Stimulated activated CD4-positive, alpha-beta T cell treated with anti-CD3 and anti-CD28 coated beads, TNF-alpha, amount 100 ng/mL, for 4 hours (primary cell): Measurements from ENCODE around the gene CATSPERB.
"Not testable (repeated sequence)": the region's sequence is repeated elsewhere in the genome, so short reads cannot be mapped to it uniquely, and the experiment has no call there.

Source experiments
- DNase-seq, 3 experiments: peaks; one replicate each; pipeline ENCODE4 v3.0.0-alpha.2; 2020; ENCODE audit warnings: low read depth in 3 of 3

The CATSPERB gene

GRCh38 chr14:91575469-91576208, 156.2 kb downstream of the CATSPERB start:
- no peak for DNase-seq

DNA sequence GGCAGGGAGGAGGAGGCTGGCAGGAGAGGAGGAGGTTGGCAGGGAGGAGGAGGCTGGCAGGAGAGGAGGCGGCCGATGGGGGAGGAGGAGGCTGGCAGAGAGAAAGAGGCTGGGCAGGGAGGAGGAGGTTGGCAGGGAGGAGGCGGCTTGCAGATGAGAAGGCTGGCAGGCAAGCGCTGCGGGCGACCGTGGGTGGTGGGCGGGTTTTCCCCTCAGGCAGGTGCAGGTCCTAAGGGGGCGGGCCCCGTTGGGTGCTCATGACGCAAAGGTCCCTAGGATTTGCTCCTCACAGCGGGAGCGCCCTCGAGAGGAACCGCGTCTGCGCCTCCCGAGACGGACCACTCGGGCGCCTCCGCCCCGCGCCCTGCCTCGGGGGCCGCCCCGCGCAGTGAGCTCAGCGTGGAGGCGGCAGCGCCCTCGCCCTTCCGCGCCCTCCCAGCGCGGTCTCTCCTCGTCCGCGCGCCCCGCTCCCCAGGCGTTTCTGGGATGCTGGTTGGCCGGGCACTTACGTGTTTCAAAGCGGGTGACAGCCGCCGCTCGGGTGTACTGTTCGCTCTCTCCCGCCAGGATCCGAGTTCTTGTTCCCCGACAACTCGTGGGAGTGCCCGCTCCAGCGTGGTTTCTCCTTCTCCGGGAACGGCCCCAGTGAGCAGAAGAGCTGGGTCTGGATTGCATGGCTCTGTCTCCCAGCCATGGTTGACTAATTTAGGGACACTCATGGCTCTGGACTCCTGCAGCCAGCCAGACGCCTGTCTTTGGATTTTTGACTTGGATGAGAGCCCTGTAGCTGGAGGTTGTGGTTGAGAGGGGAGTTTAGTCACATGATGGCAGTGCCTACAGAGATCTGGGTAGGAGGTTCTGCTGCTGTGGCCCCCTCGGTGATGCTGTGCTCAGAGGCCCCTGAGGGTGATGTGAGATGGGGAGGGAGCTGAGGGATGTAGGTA, 157.7 kb downstream of the CATSPERB start:
- peak; percentile 88 to 96 (median 89) for DNase-seq

DNA sequence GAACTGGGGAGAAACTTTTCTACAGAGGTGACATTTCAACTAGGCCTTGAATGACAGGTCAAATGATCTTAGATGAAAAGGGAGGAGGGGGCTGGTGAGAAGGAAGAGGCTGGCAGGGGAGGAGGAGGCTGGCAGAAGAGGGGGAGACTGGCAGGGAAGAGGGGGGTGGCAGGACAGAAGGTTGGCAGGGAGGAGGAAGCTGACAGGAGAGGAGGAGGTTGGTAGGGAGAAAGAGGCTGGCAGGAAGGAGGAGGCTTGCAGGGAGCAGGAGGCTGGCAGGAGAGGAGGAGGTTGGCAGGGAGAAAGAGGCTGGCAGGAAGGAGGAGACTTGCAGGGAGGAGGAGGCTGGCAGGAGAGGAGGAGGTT, 158.4 kb downstream of the CATSPERB start:
- DNase-seq: no peak

DNA sequence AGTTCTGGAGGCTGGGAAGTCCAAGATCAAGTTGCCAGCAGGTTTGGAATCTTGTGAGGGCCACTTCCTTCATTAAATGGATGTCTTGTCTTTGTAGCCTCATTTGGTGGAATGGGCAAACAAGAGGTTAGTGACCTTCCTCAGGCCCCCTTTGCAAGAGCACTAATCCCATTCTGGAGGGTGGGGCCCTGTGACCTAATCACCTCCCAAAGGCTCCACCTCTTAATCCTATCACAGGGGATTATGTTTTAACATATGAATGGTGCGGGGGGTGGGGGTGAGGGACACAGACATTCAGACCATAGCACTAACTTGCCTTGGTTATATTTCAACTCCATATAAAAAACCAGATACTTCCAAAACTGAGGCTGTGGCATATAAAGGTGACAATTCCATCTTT, 161.9 kb downstream of the CATSPERB start:
- no peak for DNase-seq

GRCh38 chr14:91569301-91569700, 162.6 kb downstream of the CATSPERB start:
- no peak for DNase-seq

GRCh38 chr14:91568626-91569025, 163.3 kb downstream of the CATSPERB start:
- no peak for DNase-seq

- DNase-seq: not testable (repeated sequence)
Measured at GRCh38 chr14:91567827-91568226, 164.1 kb downstream of the CATSPERB start.

- no peak for DNase-seq
Measured at GRCh38 chr14:91555531-91555930, 176.4 kb downstream of the CATSPERB start.

DNA sequence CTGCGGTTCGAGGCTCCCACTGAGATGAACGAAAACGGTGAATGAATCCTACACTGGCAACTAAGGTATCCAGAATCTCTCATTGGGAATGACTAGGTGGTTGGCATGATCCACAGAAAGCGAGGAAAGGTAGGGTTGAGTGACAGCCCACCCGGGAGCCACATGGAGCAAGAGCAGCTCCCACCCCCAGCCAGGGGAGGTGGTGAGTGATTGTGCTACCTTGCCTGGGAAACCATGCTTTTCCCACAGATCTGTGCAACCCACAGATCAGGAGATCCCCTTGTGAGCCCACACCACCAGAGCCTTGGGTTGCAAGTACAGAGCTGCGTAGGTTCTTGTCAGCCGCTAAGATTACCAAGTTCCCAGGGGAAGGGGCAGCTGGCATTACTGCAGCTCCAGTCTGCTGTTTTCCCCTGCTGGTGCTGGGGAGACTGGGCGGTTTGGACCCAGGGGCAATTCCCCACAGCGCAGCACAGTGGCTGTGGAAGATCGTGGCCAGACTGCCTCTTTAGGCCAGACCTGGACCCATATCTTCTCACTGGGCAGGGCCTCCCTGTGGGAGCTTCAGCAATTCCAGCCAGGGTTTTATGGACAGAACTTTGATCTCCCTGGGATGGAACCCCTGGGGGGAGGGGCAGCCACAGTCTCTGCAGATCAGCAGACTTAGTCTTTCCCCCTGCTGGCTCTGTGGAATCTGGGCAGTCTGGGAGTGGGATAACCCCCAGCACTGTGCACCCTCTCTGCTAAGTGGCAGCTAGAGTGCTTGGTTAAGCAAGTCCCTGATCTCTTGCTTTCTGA, 177.2 kb downstream of the CATSPERB start:
- DNase-seq: no peak

DNA sequence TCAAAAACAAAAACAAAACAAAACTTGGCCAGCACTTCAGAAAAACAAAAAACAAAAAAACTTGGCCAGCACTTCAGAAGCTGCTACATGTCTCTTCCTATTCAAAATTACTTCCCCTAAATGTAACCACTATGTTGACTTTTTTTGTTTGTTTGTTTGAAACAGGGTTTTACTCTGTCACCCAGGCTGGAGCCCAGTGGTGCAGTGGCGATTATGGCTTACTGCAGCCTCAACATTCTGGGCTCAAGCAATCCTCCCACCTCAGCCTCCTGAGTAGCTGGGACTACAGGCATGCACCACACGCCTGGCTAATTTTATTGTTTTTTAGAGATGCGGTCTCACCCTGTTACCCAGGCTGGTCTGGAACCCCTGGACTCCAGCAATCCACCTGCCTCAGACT, 183.8 kb downstream of the CATSPERB start:
- DNase-seq: no peak

- no peak for DNase-seq
Measured at GRCh38 chr14:91545946-91546716, 185.8 kb downstream of the CATSPERB start.

DNA sequence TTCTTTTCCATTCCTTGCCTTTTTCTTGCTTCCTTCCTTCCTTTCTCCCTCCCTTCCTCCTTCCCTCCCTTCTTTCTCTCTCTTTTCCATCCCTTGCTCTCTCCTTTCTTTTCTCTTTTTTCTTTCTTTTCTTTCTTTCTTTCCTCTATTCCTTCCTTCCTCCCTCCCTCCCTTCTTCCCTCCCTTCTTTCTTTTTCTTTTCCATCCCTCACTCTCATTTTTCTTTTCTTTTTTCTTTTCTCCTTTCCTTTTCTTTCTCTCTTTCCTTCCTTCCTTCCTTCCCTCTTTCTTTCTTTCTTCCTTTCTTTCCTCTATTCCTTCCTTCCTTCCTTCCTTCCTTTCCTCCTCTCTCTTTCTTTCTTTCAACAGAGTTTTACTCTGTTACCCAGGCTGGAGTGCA, 186.7 kb downstream of the CATSPERB start:
- no peak for DNase-seq

DNA sequence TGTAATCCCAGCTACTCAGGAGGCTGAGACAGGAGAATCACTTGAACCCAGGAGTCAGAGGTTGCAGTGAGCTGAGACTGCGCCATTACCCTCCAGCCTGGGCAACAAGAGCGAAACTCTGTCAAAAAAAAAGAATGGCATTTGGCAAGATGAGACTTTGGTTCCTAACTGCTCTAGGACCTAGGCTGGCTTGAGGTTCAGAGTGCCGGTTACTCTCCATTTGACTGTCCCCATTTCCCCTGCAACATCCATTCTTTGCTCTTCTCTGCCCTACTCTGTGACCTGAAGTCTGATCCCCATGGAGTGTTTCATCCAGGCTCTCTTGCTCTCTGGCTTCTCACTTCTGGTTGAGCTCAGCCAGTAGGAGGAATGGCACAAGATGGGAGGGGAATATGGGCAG, 195.6 kb downstream of the CATSPERB start:
- DNase-seq: no peak

DNA sequence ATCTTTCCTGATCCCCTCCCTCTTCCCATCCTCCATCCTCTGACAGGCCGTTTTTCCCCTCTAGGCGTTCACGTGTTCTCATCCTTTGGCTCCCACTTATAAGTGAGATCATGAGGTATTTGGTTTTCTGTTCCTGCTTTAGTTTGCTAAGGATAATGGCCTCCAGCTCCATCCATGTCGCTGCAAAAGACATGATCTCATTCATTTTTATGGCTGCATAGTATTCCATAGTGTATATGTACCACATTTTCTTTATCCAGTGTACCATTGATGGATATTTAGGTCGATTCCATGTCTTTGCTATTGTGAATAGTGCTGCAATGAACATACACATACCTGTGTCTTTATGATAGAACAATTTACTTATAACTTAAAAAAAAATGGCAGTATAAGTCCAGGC, 197.8 kb downstream of the CATSPERB start:
- DNase-seq: not testable (repeated sequence)

DNA sequence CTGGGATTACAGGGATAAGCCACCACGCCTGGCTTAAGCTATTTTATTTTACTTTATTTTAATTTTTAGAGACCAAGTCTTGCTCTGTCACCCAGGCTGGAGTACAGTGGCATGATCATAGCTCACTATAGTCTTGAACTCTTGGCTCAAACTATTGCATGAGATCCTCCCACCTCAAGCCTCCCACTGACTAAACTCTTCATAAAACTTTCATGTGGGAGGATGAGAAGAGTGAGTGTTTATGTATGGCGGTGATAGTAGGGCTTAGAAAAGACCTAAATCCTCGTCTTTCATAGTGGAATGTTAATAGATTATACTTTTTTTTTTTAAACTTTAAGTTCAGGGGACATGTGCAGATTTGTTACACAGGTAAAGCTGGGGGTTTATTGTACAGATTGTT, 198.3 kb downstream of the CATSPERB start:
- no peak for DNase-seq
